Ascending aorta (tissue), 2 donors: ENCODE measurements around the gene MED25. TPM values are rescaled to one million over a fixed set of nuclear protein-coding genes. Genes with fewer than 3 reads are reported as not detected.

Experiments
- DNase-seq, 2 donors: peaks; one replicate each; pipeline ENCODE4 v3.0.0-alpha.2; 2019; ENCODE audit warnings: low spot score in 2 of 2
- H3K27ac ChIP-seq, 2 donors: fragments of 200-600 bp; sonication (generic); one replicate each; pipeline ENCODE4 v1.5.1; 2016 to 2017; ENCODE audit warnings: mild to moderate bottlenecking in 1 of 2
- H3K27me3 ChIP-seq: fragments of 200-600 bp; sonication (generic); one replicate; pipeline ENCODE4 v1.5.1; 2017
- H3K36me3 ChIP-seq, 2 donors: fragments of 200-600 bp; sonication (generic); one replicate each; pipeline ENCODE4 v1.5.1; 2016
- H3K4me1 ChIP-seq, 2 donors: fragments of 200-600 bp; sonication (generic); one replicate each; pipeline ENCODE4 v1.5.1; 2016 to 2017; ENCODE audit warnings: mild to moderate bottlenecking in 1 of 2
- H3K4me3 ChIP-seq, 2 donors: fragments of 200-600 bp; sonication (generic); one replicate each; pipeline ENCODE4 v1.5.1; 2016 to 2017; ENCODE audit warnings: mild to moderate bottlenecking in 1 of 2
- H3K9me3 ChIP-seq, 2 donors: fragments of 200-600 bp; sonication (generic); one replicate each; pipeline ENCODE4 v1.5.1; 2016
- CTCF ChIP-seq, 3 experiments: fragments of 200-600 bp in 2 of 3; fragments of 450-650 bp in 1 of 3; sonication (generic) in 2 of 3; IDR thresholded peaks; one replicate each; pipeline ENCODE4 v1.5.1; 2016 to 2019; ENCODE audit warnings: antibody characterized with exemption in 3 of 3, mild to moderate bottlenecking in 1 of 3, moderate library complexity in 1 of 3
- intact Hi-C: fragments of 100-400 bp; cut with DNase I; formaldehyde crosslinking; loops from one replicate; pipeline ENCODE4 v1.15.1; 2023
- total RNA-seq: library from RNA; depleted of rRNA; stranded (reverse); fragments of >200 nt; gene quantifications from one replicate; pipeline ENCODE4 v1.1.0, GENCODE V29; 2016

Gene MED25
- total RNA-seq, 1 donor from 2014 or later, result 54.0 TPM

DNA sequence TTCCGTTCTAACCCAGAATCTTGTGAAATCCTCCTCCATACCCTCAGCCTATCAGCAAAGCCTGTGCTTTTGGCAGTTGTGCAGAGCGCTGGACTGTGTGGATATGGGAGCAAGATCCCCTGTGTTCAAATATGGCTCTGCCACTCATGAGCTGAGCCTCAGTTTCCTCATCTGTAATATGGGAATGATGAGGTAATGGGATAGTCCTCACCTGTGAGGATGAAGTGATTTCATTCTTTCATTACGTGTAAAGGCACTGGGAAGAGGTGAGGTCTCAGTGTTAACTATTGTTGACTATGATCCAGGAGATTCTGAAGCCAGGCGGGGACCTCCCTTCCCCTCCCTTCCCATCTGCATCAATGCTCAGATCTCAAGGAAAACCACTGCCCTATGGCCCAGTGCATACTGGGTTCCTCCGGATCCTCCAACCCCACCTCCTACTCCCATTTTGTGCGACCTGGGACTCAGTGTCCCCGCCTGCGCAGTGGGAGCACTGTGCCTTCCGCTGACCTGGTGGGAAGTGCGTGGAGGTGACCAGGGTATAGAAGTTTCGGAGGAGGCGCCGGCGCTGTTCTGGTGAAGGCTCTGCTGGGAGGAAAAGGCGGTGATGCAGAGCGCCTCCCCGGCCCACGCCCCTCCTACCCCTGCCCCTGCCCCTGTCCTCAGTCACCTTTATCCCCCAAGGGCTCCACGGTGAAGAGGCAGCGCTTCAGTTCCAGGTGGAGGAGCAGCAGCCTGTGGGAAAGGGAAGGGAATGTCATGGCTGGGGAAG lies 10.0 kb upstream of the MED25 start:
- Histone ChIP-seq H3K9me3 (no peaks in the 10 kb centered on the region), H3K27me3 (no peaks in the 10 kb centered on the region), H3K36me3 (peaks cover 30 to 31% of the 10 kb centered on the region in 2 donors), H3K4me1 (peaks cover 6 to 12% of the 10 kb centered on the region in 2 donors), H3K27ac (peak overlapping the region; percentile 57 to 77), H3K4me3 (peak overlapping the region; percentile 71 to 80)
- no peak for TF ChIP-seq CTCF (IDR thresholded peaks at IDR 0.05)
- peak in 1 of 2 donors; percentile 63 for DNase-seq
- intact Hi-C loops, result loop anchor here (2.0 kb wide), 2 partner anchors 57 to 61 kb away; no protein-coding TSS in a partner anchor

GRCh38 chr19:49808711-49809159 lies 9.4 kb upstream of the MED25 start:
- peak; percentile 73 to 96 for DNase-seq
- H3K4me3 ChIP-seq, result peak overlapping the region; percentile 71 to 80
- peaks cover 6 to 14% of the 10 kb centered on the region in 2 donors for H3K4me1 ChIP-seq
- peak overlapping the region; percentile 77 for H3K27ac ChIP-seq
- intact Hi-C loops, result loop anchor here (2.0 kb wide), 2 partner anchors 58 to 60 kb away; no protein-coding TSS in a partner anchor
- peaks cover 24% of the 10 kb centered on the region in 2 donors for H3K36me3 ChIP-seq
- no peaks in the 10 kb centered on the region for H3K27me3 ChIP-seq
- no peak for TF ChIP-seq CTCF (IDR thresholded peaks at IDR 0.05)
- H3K9me3 ChIP-seq, result no peaks in the 10 kb centered on the region

GRCh38 chr19:49809160-49809940 lies 8.7 kb upstream of the MED25 start:
- DNase-seq, result peak in 1 of 2 donors; percentile 80
- Histone ChIP-seq H3K27me3 (no peaks in the 10 kb centered on the region), H3K4me1 (peaks cover 6 to 17% of the 10 kb centered on the region in 2 donors), H3K9me3 (no peaks in the 10 kb centered on the region), H3K4me3 (peak overlapping the region; percentile 71 to 80), H3K36me3 (peaks cover 17 to 20% of the 10 kb centered on the region in 2 donors), H3K27ac (peak overlapping the region; percentile 77)
- intact Hi-C loops, result loop anchor here (2.0 kb wide), 2 partner anchors 59 kb away; no protein-coding TSS in a partner anchor
- peak in 2 of 3 experiments; percentile 23 to 41 for TF ChIP-seq CTCF (IDR thresholded peaks at IDR 0.05)

DNA sequence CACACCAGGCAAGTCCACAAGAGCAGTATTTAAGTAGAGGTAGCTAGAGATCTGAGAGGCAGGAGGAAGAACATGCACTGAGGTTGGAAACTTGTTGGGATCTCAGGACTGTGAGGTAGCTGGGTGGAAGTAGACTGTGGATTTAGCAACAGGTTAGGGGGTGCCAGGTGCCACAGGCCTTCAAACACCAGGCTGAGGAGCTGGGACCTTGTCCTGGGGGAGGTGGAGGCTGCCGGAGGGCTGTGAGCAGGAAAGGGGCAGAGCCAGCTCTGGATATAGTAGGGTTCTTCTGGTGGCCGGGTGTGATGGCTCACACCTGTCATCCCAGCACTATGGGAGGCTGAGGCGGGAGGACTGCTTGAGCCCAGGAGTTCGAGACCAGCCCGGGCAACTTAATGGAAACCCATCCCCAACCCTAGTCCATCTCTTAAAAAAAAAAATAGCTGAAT lies 8.1 kb upstream of the MED25 start:
- H3K4me3 ChIP-seq, result peak overlapping the region; percentile 71 to 80
- H3K9me3 ChIP-seq, result no peaks in the 10 kb centered on the region
- no peak for DNase-seq
- intact Hi-C loops, result loop anchor here (2.0 kb wide), 2 partner anchors 59 kb away; no protein-coding TSS in a partner anchor
- no peaks in the 10 kb centered on the region for H3K27me3 ChIP-seq
- H3K27ac ChIP-seq, result peak overlapping the region; percentile 77
- peaks cover 6 to 19% of the 10 kb centered on the region in 2 donors for H3K4me1 ChIP-seq
- TF ChIP-seq CTCF (IDR thresholded peaks at IDR 0.05), result no peak
- peaks cover 11 to 14% of the 10 kb centered on the region in 2 donors for H3K36me3 ChIP-seq

DNA sequence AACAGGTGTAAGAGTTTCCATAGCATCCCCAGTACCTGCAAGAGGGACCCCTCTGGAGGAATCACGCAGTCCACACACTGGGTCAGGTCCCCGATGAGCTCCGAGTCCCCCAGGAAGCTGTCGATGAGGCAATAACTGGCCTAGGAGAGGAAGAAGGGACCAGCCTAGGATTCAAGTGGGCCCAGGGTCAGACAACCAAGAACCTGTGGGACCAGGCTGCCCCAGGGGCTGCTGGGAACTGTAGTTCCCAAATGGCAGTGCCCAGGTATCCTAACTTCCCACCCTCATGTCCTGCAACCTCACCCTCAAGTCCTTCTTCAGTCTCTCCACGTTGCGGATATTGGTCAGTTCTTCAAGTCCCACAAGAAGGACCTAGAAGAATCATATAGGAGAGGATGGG lies 6.8 kb upstream of the MED25 start:
- intact Hi-C loops, result no loop called here
- no peak for DNase-seq
- Histone ChIP-seq H3K4me1 (peaks cover 6 to 19% of the 10 kb centered on the region in 2 donors), H3K9me3 (no peaks in the 10 kb centered on the region), H3K27me3 (no peaks in the 10 kb centered on the region), H3K27ac (no peak overlapping the region), H3K36me3 (peaks cover 0 to 4% of the 10 kb centered on the region in 2 donors), H3K4me3 (no peak overlapping the region)
- TF ChIP-seq CTCF (IDR thresholded peaks at IDR 0.05), result no peak
